Stromal cell of bone marrow (primary cell): ENCODE measurements around the gene KCTD17.
"Not testable (repeated sequence)": the region's sequence is repeated elsewhere in the genome, so short reads cannot be mapped to it uniquely, and the experiment has no call there.

Source experiments
- DNase-seq: peaks from one replicate; pipeline ENCODE4 v3.0.0-alpha.2; 2012; ENCODE audit warnings: low read depth

Gene KCTD17

DNA sequence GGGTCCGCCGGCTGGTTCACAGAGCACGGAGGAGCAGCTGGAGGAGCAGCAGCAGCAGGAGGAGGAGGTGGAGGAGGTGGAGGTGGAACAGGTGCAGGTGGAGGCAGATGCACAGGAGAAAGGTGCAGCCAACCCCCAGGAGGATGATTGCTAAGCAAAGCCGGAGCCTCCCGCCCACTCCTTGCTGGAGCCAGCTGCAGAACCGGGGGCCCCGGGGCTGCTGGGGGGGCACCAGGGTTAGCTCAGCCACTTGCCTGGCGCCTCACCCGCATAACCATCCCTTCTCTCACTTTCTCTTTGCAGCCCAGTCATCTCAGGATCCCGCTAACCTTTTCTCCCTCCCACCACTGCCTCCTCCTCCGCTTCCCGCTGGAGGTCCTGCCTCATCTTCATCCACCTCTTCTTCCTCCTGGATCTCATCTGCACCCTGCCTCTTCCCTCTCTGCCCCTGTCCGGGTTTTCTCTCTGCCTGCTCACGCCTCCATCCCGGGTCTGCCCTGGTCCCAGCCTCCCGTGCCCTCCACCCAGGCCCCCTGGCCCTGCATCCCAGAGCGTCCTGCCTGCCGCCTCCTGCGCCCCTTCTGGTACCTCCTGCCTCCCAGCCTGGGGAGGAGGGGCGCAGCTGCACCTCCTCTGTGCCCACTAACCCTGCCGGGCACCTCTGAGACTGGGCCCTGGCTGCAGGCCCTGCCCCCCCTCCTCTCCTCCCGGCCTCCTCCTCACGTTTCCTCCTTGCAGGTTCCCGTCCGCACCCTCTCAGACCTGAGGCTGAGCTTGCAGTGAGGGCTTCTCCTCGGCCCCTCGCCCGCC lies 9.5 kb downstream of the KCTD17 start:
- DNase-seq, result no peak

DNA sequence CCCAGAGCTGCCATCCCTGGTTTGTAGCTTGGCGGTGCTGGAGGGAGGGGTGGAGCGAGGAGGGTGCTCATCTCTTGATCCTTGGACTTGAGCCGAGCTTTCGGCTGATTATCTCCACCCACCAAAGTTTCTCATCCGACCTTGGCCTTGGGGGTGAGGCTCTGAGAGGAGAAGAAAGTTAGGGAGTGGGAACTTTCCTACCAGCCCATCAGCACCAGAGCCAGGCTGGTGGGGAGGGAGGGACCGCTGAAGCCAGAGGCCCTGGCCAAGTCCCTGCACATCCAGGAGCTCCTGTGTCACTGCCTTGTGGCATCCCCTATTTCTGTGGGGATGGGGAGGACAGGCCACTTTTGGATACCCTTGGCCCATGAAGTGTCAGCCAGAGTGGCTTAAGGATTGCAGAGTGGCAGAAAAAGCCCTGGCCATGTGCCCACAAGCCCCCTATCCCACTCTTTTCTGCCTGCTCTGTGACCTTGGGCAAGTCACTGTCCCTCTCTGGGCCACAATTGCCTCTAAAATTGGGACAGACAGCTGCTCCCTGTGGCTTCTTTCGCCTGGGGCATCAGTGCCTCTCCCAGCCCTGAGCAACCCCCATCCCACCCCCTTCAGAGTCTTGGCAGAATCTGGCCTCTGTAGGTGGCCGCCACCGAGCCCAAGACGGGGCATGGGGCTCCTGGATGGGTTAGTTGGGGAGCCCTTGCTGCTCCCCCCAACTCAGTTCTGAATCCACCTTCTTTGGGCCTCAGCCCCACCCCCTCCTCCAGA lies 10.3 kb downstream of the KCTD17 start:
- DNase-seq, result no peak

DNA sequence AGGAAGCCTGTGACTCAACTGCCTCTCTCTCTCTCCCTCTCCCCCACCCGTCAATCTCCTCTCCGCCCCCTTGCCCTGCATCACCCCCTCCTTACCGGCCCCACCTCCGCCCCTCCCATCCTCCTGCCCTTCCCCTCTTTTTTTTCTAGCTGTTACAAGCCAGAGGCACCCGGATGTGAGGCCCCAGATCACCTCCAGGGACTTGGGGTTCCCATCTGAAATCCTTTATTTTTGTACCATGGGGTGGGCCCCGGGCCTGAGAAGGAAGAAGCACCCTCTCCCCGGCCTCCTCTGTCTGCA lies 10.8 kb downstream of the KCTD17 start:
- DNase-seq, result no peak

DNA sequence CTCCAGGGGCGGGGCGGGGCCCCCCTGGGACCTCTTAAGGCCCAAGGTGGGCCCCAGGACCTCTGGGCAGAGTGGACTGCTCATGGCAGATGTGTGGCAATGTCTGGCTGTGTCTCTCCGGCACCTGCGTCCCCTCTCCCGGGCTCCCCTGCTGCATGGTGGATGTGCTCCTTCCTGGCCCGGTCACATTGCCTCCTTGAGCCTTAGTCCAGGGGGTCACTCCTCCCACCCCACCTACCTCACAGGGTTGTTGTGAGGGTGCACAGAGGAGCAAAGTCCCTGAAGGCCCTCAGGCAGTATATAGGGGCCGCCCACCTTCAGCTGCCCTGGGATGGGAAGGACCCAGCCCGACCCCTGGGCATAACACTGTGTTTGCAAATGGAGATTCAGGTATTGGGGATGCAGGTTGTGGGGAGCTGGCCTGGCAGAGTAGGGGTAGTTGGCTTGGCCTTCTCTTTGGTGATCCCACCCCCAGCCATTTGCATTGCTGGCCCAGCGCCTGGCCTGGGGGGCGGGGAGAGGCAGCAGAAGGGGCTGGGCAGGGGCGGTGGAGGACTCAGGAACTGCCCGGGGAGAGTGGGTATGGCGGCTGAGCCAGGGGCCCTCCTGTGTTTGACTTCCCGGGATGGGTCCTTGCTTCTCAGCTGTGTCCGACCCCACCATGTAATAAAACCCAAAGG lies 11.3 kb downstream of the KCTD17 start:
- DNase-seq, result no peak

DNA sequence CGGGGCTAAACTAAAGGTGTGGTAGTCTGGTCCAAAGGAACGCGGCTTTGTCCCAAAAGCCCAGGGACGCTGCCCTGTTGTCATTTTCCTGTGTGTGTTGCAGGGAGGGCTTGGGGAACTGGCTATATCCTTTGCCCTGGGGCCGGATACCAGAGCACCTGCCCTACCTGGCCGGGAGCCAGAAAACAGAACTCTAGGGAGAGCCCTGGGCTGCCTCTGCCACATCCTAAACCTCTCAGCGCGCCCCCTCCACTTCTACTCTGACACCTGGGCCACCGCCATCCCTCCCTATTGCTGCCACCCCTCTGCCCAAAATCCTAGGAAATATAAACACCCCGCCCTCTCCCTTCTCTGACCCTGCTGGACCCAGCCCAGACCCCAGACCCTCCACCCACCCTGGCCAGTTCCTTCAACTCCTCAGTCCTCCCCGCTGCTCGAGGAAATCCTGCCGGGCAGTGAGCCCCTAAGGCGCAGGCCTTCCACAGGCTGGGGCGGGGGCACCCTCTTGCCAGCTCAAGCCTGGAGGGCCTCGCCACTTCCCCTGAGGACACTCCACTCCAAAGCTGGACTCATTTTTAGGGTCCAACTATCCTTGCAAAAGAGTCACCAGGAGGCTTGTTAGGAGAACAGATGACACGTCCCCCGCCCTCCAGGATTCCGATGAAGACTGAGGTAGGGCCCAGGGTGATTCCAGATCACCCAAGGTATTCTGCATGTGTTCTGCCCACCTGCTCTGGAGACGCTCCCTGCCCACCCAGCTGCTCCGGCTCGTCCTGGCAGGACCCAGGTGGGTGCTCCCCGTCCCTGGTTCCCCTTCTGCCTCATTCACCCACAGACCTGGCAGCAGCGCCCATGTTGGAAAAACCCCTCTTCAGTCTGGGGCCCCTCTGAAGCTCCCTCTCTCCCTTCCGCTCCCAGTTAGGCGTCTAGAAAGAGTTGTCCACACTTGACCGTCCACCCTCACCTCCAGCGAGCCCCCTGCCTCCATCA lies 12.2 kb downstream of the KCTD17 start:
- no peak for DNase-seq

DNA sequence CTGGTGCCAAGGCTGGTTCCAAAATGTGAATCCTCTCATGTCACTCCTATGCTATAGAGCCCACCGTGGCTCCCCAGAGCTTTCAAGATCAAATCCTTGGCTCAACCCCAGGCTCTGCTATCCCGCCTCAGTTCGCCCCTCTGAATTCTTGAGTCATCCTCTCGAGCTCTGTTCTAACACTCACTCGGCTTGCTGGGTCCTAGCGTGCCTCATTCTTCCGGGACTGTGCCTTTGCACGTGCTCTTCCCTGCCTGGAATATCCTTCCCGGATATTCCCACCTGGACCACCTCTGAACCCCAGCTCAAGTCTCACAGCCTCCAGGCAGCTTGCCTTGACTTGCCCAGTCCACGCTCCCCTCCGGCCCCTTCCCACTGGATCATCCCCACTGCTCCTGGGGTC lies 13.0 kb downstream of the KCTD17 start:
- DNase-seq, result no peak

DNA sequence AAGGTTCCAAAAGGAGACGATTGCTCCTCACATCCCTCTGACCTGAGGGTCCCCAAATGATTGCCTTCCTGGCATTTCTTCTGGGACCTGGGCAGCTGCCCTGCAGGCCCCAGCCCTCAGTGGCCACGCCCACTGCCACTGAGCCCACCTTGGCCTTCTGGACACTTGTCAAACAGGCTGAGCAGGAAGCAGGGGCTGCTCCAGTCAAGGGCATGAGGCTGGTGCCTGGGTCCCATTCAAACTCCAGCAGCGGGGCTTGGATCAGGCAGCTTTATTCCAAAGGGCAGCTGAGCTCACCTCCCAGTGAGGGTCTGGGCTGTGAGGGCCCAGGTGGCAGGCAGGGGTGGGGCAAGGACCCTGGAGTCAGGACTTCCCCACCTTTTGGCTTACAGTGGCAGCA lies 13.6 kb downstream of the KCTD17 start:
- no peak for DNase-seq

DNA sequence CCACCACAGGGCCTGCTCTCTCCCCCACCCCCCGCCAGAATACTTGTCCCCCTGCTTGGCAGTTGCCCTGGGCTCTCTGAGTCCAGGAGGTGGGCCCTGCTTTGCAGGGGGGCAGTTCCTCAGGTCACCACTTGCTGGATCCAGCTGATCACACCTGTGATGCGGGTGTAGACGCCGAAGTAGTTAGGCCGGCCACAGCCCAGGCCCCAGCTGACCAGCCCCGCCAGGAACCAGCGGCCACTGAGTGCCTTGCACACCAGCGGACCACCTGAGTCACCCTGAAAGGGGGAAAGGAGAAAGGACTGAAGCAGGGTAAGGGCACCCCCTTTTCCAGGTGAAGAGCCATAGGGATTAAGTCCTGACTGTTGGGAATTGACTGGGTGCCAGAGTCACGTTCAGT lies 14.4 kb downstream of the KCTD17 start:
- DNase-seq, result no peak

DNA sequence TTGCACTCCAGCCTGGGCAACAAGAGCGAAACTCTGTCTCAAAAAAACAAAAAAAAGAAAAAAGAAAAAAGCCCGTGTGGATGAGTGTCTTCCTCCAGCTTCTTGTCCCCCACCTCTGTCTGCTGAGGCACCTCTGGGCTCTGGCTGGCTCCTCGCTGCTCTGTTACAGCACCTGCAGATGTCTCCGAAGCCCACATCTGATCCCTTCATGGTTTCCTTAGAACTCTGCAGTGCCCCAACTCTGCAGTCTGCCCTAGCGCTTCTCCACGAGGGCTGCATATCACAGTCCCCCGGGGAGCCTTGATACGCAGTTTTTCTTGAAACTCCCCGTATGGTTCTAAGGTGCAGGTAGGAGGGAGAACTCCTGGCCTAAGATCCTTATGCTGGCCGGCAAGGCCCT lies 15.9 kb downstream of the KCTD17 start:
- DNase-seq, result no peak

DNA sequence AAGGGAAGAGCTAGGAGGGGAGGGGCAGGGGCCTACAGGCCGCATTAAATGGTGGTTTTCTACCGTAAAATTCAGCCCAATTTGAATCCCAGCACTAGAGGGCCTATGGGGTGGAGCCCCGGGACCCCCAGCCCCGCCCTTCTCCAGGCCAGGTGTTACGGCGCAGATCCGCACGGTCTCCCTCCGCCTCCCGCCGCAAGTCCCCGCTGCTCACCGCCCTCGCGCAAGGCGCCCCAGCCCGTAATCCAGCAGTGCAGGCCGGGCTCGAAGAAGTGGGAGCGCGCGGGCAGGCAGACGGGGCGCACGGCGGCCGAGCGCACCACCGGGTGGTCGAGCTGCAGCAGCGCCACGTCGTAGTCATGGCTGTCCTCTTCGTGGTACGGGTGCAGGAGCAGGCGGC lies 17.3 kb downstream of the KCTD17 start:
- DNase-seq, result no peak

DNA sequence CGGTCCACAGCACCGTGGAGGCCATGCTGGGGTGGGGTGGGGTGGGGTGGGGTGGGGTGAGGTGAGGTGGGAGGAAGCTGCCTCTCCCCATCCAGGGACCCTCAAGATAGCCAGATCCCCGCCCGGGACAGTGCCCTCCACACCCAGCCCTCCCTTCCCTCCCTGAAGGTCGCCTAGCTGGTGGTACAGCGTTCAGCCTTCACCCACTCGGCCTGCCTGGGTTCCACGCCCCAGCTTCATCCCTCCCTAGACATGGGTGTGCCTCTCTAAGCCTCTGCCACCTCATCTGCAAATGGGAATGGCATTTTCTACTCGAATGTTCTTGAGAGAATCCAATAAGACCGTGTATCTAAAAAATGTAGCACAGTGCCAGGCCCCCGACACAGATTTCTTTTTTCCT lies 17.8 kb downstream of the KCTD17 start:
- DNase-seq, result no peak

DNA sequence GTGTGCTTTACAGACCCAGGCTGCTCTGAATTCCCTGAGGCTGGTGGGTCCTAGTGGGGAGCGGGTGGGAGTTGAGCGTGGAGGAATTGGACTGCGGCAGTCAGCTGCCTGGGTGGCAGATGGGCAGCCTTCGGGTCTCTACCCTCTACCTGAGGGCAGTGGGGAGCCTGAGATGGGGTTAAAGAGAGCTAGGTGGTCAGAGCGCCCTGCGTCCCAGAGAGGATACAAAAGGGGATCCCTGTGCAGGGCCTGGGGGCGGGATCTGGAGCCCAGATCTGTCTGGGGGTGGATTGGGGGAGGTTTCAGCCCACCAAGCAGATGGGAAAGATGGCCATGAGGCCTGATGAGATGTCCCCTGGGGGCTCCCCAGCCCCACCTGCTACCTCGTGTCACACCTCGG lies 18.2 kb downstream of the KCTD17 start:
- no peak for DNase-seq

DNA sequence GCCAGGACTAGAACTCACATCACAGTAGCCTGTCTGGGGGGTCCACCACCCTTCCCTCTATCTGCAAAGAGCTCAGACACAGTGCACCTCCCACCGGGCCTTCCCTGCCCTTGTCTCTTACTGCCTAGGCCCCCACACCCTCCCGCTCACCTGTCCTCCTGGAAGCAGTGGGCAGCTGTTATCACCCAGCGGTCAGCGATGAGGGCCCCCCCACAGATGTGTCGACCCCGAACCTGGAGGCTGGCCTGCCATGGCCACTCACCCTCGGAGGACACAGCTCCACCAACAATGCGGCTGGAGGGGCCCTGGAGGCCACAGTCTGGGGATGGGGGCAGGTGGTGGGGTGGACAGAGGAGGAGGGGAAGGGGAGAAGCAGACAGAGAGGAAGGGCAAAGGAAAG lies 18.8 kb downstream of the KCTD17 start:
- DNase-seq, result no peak

DNA sequence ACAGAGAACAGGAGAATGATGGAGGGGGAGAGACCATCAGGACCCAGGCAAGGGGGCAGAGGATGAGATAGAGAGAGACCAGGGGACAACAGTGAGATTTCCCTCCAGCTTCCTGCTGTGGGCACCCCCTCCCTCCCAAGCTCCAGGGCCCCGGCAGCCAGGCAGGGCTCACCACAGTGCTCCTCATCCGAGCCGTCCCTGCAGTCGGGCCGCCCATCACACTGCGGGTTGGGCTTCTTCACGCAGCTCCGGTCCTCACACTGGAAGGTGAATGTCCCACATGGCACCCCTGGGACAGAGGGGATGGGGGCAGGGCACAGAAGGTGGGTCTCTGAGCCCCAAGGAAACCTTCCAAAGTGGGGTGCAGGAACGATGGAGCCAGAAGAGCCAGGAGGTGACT lies 19.2 kb downstream of the KCTD17 start:
- DNase-seq, result no peak

DNA sequence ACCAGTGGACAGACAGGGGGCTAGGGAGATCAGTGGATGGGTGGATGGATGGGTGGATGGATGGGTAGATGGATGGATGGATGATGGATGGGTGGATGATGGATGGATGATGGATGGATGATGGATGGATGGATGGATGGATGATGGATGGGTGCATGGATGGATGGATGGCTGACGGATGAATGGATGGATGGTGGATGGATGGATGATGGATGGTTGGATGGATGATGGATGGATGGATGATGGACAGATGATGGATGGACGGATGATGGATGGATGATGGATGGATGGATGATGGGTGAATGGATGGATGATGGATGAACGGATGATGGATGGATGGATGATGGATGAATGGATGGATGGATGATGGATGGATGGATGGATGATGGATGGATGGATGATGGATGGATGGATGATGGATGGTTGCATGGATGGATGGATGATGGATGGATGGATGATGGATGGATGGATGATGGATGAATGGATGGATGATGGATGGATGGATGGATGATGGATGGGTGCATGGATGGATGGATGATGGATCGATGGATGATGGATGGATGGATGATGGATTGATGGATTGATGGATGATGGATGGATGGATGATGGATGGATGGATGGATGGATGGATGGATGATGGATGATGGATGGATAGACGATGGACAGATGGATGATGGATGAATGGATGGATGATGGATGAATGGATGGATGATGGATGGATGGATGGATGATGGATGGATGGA lies 20.5 kb downstream of the KCTD17 start:
- not testable (repeated sequence) for DNase-seq

DNA sequence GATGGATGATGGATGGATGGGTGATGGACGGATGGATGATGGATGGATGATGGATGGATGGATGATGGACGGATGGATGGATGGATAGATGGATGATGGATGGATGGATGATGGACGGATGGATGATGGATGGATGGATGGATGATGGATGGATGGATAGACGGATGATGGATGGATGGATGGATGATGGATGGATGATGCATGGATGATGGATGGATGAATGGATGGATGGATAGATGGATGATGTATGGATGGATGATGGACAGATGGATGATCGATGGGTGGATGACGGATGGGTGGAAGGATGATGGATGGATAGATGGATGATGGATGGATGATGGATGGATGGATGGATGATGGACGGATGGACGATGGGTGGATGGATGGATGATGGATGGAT lies 21.1 kb downstream of the KCTD17 start:
- DNase-seq, result no peak

DNA sequence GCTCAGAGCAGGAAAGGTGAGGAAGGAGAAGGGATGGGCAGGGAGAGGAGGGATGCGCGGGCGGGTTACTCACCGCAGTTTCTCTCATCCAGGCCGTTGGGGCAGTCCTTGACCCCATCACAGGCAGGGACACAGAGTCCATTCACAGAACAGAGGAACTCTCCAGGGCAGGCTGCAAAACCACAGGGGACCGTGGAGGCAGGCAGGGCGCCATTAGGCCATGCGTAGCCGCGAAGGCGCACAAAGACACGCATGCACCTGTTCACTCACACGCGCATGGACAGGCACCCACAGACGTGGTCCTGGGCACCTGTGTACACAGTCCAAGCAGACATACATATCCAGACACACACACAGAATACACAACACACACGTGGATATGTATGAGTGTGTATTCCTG lies 23.0 kb downstream of the KCTD17 start:
- no peak for DNase-seq

DNA sequence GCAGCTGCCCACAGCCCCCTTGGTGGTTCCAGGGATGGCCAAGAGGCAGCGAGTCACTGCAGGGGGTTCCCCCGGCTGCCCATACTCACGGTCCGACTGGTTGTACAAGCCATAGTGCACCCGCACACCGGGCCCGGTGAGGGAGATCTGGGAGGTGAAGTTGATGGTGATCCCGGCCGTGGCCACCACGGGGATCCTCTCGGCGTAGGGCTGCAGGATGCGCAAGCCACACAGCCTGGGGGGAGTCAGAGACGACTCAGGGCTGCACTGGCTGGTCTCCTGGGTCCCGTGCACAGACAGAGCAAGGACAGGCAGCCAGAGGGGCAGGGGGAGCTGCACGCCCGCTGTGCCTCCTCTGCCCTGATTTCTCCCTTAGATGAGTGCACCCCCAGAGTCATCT lies 23.5 kb downstream of the KCTD17 start:
- no peak for DNase-seq

DNA sequence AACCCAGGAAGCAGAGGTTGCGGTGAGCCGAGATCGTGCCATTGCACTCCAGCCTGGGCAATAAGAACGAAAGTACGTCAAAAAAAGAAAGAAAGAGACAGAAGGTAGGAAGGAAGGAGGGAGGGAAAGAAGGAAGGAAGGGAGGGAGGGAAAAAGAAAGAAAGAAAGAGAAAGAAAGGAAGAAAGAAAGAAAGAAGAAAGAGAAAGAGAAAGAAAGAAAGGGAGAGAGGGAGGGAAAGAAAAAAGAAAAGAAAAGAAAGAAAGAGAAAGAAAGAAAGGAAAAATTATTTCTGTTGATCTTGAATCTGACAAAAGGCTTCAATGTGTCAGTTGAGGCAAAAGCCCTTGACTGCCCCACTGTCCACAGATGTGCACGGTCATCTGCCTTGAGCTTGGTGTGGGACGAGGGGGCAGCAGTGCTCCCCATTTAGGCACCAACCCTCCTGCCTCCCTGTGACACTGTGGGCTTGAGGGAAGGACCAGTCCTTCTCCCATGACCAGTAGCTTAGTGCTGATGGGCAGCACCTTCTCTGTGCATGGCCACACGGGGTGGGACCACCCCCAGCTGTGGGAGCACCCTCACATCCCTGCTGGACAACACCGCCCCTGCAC lies 24.4 kb downstream of the KCTD17 start:
- DNase-seq, result no peak

DNA sequence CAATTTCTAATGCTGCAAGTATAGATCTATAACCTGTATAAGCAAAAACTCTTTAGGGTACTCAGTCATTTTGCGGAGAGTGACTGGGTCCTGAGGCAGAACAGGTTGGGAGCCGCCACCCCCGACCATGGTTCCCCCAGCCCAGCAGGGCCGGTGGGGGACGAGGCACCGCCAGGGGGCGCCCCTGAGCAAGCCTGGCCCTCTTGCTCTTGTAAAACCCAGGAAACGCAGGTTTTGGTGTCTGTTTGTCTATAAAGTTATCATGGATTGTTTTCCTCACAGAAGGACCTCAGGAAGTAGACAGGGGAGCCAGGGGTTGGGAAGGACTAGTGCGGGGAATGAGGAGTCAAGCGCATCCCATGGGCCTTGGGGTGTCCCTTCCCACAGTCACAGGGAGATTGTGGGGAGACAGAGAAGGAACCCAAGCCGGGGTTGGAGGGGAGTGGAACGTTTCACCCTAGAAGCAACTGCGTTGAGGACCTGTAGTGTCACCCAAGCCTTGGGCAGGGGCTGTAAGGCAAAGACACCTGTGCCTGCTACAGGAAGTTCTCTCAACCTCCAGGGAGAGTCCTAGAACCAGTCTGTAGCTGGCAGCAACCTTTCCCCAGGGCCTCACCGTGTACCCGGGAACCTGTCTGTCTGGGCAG lies 26.4 kb downstream of the KCTD17 start:
- peak; percentile 15 for DNase-seq
